Measurements from ENCODE around the gene ZSCAN2.
"Not testable (repeated sequence)": the region's sequence is repeated elsewhere in the genome, so short reads cannot be mapped to it uniquely, and the experiment has no call there.

The ZSCAN2 gene

DNA sequence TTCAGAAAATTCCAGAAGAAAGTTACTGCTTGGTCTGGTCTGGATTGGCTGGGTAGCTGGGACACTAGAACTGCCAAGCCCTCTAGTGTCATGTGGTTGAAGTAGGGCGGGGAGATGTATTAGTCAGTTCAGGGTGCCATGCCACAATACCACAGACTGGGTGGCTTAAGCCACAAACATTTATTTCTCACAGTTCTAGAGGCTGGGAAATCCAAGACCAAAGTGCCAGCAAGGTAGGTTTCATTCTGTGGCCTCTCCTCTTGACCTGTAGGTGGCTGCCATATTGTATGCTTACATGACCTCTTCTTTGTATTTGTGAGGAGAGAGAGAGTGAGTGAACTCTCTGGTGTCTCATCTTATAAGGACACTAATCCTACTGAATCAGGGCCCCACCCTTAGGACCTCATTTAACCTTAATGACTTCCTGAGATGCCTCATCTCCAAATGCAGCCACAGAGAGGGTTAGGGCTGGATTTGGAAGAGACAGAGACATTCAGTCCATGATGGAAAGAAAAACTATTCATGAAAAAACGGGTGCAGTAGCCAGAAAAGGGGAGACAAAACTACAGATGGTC is 18.1 kb upstream of the ZSCAN2 start:
- H3K4me3 ChIP-seq (ENCODE audit: low read depth in 1 of 2, low read length in 2 of 2): no peak overlapping the region
- no peaks in the 10 kb centered on the region for H3K36me3 ChIP-seq (ENCODE audit: control insufficient read depth in 1 of 2, insufficient read depth in 2 of 2, low read length in 2 of 2)
- no peaks in the 10 kb centered on the region for H3K9me3 ChIP-seq (ENCODE audit: control insufficient read depth in 1 of 2, low read length in 2 of 2)
- no peaks in the 10 kb centered on the region for H3K27me3 ChIP-seq (ENCODE audit: low read depth, low read length)
- peaks cover 0 to under 1% of the 10 kb centered on the region in 2 donors for H3K4me1 ChIP-seq (ENCODE audit: control insufficient read depth in 1 of 2, insufficient read depth in 2 of 2, low read length in 2 of 2)
- H3K27ac ChIP-seq (ENCODE audit: low read length): no peak overlapping the region

DNA sequence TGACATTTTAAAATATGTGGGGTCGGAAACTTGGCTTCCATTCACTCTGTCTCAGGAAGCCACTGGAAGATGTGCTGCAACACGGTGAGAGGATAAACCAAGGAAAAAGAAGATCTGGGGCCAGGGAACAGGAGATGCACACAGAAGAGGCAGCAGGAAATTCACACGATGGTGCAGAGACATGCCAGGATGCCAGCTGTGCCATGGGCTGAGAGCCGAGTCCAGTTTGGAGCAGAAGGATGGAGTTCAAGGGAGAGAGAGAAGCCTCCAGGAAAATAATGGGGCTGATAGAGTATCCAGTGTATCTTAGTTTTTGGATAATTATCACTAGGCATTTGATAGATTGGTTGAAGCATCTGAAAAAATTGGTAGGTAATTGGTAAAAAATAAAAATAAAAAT is 16.9 kb upstream of the ZSCAN2 start:
- not testable (repeated sequence) for H3K36me3 ChIP-seq (ENCODE audit: control insufficient read depth in 1 of 2, insufficient read depth in 2 of 2, low read length in 2 of 2)

DNA sequence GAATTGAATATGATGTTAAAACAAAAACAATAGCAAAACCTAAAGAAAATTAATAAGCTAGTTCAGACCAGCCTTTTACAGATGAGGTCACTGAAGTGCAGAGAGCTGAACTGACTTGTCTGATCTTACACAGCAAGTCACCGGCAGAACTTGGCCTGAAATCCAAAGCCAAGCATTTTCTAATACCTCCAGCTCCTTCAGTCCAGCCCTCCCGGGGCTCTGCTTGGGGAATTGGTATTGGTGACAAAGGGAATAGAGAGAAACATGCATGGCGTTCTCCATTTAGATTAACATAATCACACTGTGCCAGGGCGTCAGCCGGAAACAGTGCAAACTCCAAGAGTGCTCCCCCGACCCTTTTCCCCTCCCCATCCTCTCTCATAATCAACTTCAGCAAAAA is 14.1 kb upstream of the ZSCAN2 start:
- Histone ChIP-seq H3K9me3 (ENCODE audit: control insufficient read depth in 1 of 2, low read length in 2 of 2) (no peaks in the 10 kb centered on the region), H3K27ac (ENCODE audit: low read length) (no peak overlapping the region), H3K4me3 (ENCODE audit: low read depth in 1 of 2, low read length in 2 of 2) (no peak overlapping the region), H3K27me3 (ENCODE audit: low read depth, low read length) (no peaks in the 10 kb centered on the region), H3K36me3 (ENCODE audit: control insufficient read depth in 1 of 2, insufficient read depth in 2 of 2, low read length in 2 of 2) (no peaks in the 10 kb centered on the region), H3K4me1 (ENCODE audit: control insufficient read depth in 1 of 2, insufficient read depth in 2 of 2, low read length in 2 of 2) (peaks cover 0 to 9% of the 10 kb centered on the region in 2 donors)

More for the DNA sequence above, 16.9 kb upstream of the ZSCAN2 start:
- H3K4me3 ChIP-seq (ENCODE audit: low read depth in 1 of 2, low read length in 2 of 2); H3K27me3 ChIP-seq (ENCODE audit: low read depth, low read length); H3K27ac ChIP-seq (ENCODE audit: low read length); H3K4me1 ChIP-seq (ENCODE audit: control insufficient read depth in 1 of 2, insufficient read depth in 2 of 2, low read length in 2 of 2); H3K9me3 ChIP-seq (ENCODE audit: control insufficient read depth in 1 of 2, low read length in 2 of 2): not testable (repeated sequence)

GRCh38 chr15:84588053-84588874 is 12.5 kb upstream of the ZSCAN2 start:
- peak overlapping the region; percentile 49 to 57 for H3K4me3 ChIP-seq (ENCODE audit: low read depth in 1 of 2, low read length in 2 of 2)
- peaks cover 0 to 9% of the 10 kb centered on the region in 2 donors for H3K4me1 ChIP-seq (ENCODE audit: control insufficient read depth in 1 of 2, insufficient read depth in 2 of 2, low read length in 2 of 2)
- H3K27me3 ChIP-seq (ENCODE audit: low read depth, low read length): no peaks in the 10 kb centered on the region
- no peaks in the 10 kb centered on the region for H3K36me3 ChIP-seq (ENCODE audit: control insufficient read depth in 1 of 2, insufficient read depth in 2 of 2, low read length in 2 of 2)
- H3K9me3 ChIP-seq (ENCODE audit: control insufficient read depth in 1 of 2, low read length in 2 of 2): no peaks in the 10 kb centered on the region
- H3K27ac ChIP-seq (ENCODE audit: low read length): no peak overlapping the region

DNA sequence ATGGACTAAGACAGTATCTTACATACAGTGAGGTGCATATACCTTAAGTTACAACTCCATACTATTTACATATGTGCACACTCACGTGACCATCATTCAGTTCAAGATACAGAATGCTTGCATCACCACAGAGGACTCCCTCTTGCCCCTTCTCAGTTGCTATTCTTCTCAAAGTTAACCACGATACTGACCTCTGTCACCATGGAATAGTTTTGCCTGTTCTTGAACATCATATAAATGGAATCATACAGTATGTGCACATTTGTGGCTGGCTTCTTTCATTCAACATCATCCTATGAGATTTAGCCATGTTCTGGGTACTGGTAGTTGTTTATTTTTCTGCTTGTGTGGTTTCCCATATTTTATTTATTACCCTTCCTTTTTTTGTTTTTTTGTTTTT is 10.4 kb upstream of the ZSCAN2 start:
- H3K9me3 ChIP-seq (ENCODE audit: control insufficient read depth in 1 of 2, low read length in 2 of 2): no peaks in the 10 kb centered on the region
- no peaks in the 10 kb centered on the region for H3K27me3 ChIP-seq (ENCODE audit: low read depth, low read length)
- H3K4me3 ChIP-seq (ENCODE audit: low read depth in 1 of 2, low read length in 2 of 2): no peak overlapping the region
- peaks cover 0 to 9% of the 10 kb centered on the region in 2 donors for H3K4me1 ChIP-seq (ENCODE audit: control insufficient read depth in 1 of 2, insufficient read depth in 2 of 2, low read length in 2 of 2)
- no peaks in the 10 kb centered on the region for H3K36me3 ChIP-seq (ENCODE audit: control insufficient read depth in 1 of 2, insufficient read depth in 2 of 2, low read length in 2 of 2)
- no peak overlapping the region for H3K27ac ChIP-seq (ENCODE audit: low read length)

- no peak overlapping the region for H3K4me3 ChIP-seq (ENCODE audit: low read depth in 1 of 2, low read length in 2 of 2)
- no peak overlapping the region for H3K27ac ChIP-seq (ENCODE audit: low read length)
- H3K9me3 ChIP-seq (ENCODE audit: control insufficient read depth in 1 of 2, low read length in 2 of 2): no peaks in the 10 kb centered on the region
Observed at GRCh38 chr15:84591815-84592214, 9.0 kb upstream of the ZSCAN2 start.

GRCh38 chr15:84594617-84595290 is 6.1 kb upstream of the ZSCAN2 start:
- no peak overlapping the region for H3K4me3 ChIP-seq (ENCODE audit: low read depth in 1 of 2, low read length in 2 of 2)
- H3K9me3 ChIP-seq (ENCODE audit: control insufficient read depth in 1 of 2, low read length in 2 of 2): no peaks in the 10 kb centered on the region
- H3K4me1 ChIP-seq (ENCODE audit: control insufficient read depth in 1 of 2, insufficient read depth in 2 of 2, low read length in 2 of 2): no peaks in the 10 kb centered on the region
- no peak overlapping the region for H3K27ac ChIP-seq (ENCODE audit: low read length)
- no peaks in the 10 kb centered on the region for H3K27me3 ChIP-seq (ENCODE audit: low read depth, low read length)
- H3K36me3 ChIP-seq (ENCODE audit: control insufficient read depth in 1 of 2, insufficient read depth in 2 of 2, low read length in 2 of 2): no peaks in the 10 kb centered on the region

More at GRCh38 chr15:84591815-84592214, 9.0 kb upstream of the ZSCAN2 start:
- Histone ChIP-seq H3K27me3 (ENCODE audit: low read depth, low read length) (no peaks in the 10 kb centered on the region), H3K4me1 (ENCODE audit: control insufficient read depth in 1 of 2, insufficient read depth in 2 of 2, low read length in 2 of 2) (peaks cover 0 to 9% of the 10 kb centered on the region in 2 donors), H3K36me3 (ENCODE audit: control insufficient read depth in 1 of 2, insufficient read depth in 2 of 2, low read length in 2 of 2) (no peaks in the 10 kb centered on the region)

DNA sequence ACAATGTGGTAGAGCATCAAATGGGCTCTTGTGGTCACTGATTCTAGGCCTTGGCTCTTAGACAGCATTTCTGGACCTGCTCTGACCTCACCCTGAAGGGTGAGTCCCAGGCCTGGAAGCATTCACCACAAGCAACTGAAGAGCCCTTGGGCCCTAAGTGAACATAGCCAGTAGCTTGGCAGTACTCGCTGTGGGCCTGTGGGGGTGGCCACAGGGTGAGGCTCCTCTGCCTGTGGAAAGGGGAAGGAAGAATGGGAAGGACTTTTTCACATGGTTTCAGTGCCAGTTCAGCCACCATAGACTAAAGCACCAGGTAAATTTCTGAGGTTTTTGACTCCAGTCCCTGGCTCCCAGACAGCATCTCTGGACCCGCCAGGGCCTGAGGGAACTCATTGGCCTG is 5.1 kb upstream of the ZSCAN2 start:
- no peak overlapping the region for H3K4me3 ChIP-seq (ENCODE audit: low read depth in 1 of 2, low read length in 2 of 2)
- H3K27me3 ChIP-seq (ENCODE audit: low read depth, low read length): no peaks in the 10 kb centered on the region
- no peaks in the 10 kb centered on the region for H3K9me3 ChIP-seq (ENCODE audit: control insufficient read depth in 1 of 2, low read length in 2 of 2)
- no peaks in the 10 kb centered on the region for H3K36me3 ChIP-seq (ENCODE audit: control insufficient read depth in 1 of 2, insufficient read depth in 2 of 2, low read length in 2 of 2)
- no peak overlapping the region for H3K27ac ChIP-seq (ENCODE audit: low read length)
- no peaks in the 10 kb centered on the region for H3K4me1 ChIP-seq (ENCODE audit: control insufficient read depth in 1 of 2, insufficient read depth in 2 of 2, low read length in 2 of 2)

- Histone ChIP-seq H3K27ac (ENCODE audit: low read length) (no peak overlapping the region), H3K36me3 (ENCODE audit: control insufficient read depth in 1 of 2, insufficient read depth in 2 of 2, low read length in 2 of 2) (no peaks in the 10 kb centered on the region), H3K4me1 (ENCODE audit: control insufficient read depth in 1 of 2, insufficient read depth in 2 of 2, low read length in 2 of 2) (no peaks in the 10 kb centered on the region), H3K4me3 (ENCODE audit: low read depth in 1 of 2, low read length in 2 of 2) (no peak overlapping the region), H3K27me3 (ENCODE audit: low read depth, low read length) (no peaks in the 10 kb centered on the region), H3K9me3 (ENCODE audit: control insufficient read depth in 1 of 2, low read length in 2 of 2) (no peaks in the 10 kb centered on the region)
Observed at GRCh38 chr15:84597296-84597695, 3.5 kb upstream of the ZSCAN2 start.

DNA sequence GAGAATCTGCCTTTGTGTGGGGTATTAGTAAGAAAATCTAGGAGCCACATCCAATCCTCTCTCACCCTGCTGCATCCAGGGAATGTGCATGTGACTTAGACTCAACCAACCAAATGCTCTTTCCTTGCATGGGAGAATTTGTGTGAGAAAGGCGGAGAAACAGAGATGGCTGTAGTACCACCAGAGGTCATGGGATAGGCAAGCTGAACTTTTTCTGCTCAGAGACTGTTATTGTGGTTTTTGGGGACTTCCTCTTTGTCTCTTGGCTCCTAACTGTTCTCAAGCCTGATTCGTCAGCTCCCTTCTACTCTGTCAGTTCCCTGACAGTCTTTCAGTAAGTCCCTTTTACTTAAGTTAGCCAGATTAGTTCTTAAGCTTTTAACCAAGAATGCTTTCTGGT is 2.6 kb upstream of the ZSCAN2 start:
- Histone ChIP-seq H3K9me3 (ENCODE audit: control insufficient read depth in 1 of 2, low read length in 2 of 2) (no peaks in the 10 kb centered on the region), H3K4me1 (ENCODE audit: control insufficient read depth in 1 of 2, insufficient read depth in 2 of 2, low read length in 2 of 2) (no peaks in the 10 kb centered on the region), H3K36me3 (ENCODE audit: control insufficient read depth in 1 of 2, insufficient read depth in 2 of 2, low read length in 2 of 2) (no peaks in the 10 kb centered on the region), H3K4me3 (ENCODE audit: low read depth in 1 of 2, low read length in 2 of 2) (no peak overlapping the region), H3K27me3 (ENCODE audit: low read depth, low read length) (no peaks in the 10 kb centered on the region), H3K27ac (ENCODE audit: low read length) (peak overlapping the region; percentile 37)

- no peaks in the 10 kb centered on the region for H3K9me3 ChIP-seq (ENCODE audit: control insufficient read depth in 1 of 2, low read length in 2 of 2)
- H3K27ac ChIP-seq (ENCODE audit: low read length): peak overlapping the region; percentile 37
- H3K27me3 ChIP-seq (ENCODE audit: low read depth, low read length): no peaks in the 10 kb centered on the region
- H3K36me3 ChIP-seq (ENCODE audit: control insufficient read depth in 1 of 2, insufficient read depth in 2 of 2, low read length in 2 of 2): peaks cover 0 to 4% of the 10 kb centered on the region in 2 donors
- no peaks in the 10 kb centered on the region for H3K4me1 ChIP-seq (ENCODE audit: control insufficient read depth in 1 of 2, insufficient read depth in 2 of 2, low read length in 2 of 2)
- no peak overlapping the region for H3K4me3 ChIP-seq (ENCODE audit: low read depth in 1 of 2, low read length in 2 of 2)
Observed at GRCh38 chr15:84598993-84599392, 1.8 kb upstream of the ZSCAN2 start.

Measured in muscle layer of duodenum (tissue), 2 donors.